GM12878 (cell line): Measurements from ENCODE around the gene TTI1. TPM values are rescaled to one million over a fixed set of nuclear protein-coding genes. Genes with fewer than 3 reads are reported as not detected.

Source experiments
- ATAC-seq: fragments of 200-7000 bp; cut with Tn5 transposase; 3 replicates; pipeline ENCODE4 v1.9.1; 2020; ENCODE audit warnings: mild to moderate bottlenecking, moderate library complexity
- BruUV-seq: library from RNA; stranded (reverse); fragments of 400-500 nt; replicated peaks from 2 replicates; lab custom pipeline; 2021; lab: Mats Ljungman, UMichigan
- CTCF ChIA-PET: fragments of 300-600 bp; sonication (Branson Sonifier 250); formaldehyde crosslinking; extraction: SDS; loops from one replicate; lab custom pipeline; 2021; ENCODE audit warnings: inconsistent platforms; lab: Yijun Ruan, JAX
- POLR2A ChIA-PET: fragments of 350-600 bp; formaldehyde crosslinking; extraction: SDS; loops from one replicate; lab custom pipeline; 2021; ENCODE audit warnings: inconsistent platforms; lab: Charles Lee
- RAD21 ChIA-PET: fragments of 300-600 bp; sonication (Branson Sonifier 250); formaldehyde crosslinking; loops from one replicate; lab custom pipeline; 2023; ENCODE audit warnings: antibody characterized with exemption; ENCODE audit not compliant: unreplicated experiment; lab: Charles Lee
- SMC1A ChIA-PET: fragments of 300-600 bp; sonication (Branson Sonifier 250); formaldehyde crosslinking; loops from one replicate; lab custom pipeline; 2023; ENCODE audit not compliant: unreplicated experiment, uncharacterized antibody; lab: Charles Lee
- DNase-seq: peaks from one replicate; pipeline ENCODE4 v3.0.0-alpha.2; 2011; ENCODE audit warnings: low read depth, low spot score
- FAIRE-seq: peaks from 3 replicates; lab custom pipeline; 2011; peaks lifted over from hg19 to GRCh38; lab: Jason Lieb, UNC
- H2AFZ ChIP-seq: 2 replicates; pipeline ENCODE4 v1.6.0; 2011; ENCODE audit warnings: low read depth, low read length, control low read depth; ENCODE audit not compliant: control insufficient read depth
- H3K27ac ChIP-seq: 2 replicates; pipeline ENCODE4 v1.5.1; 2011; ENCODE audit warnings: control low read depth; ENCODE audit not compliant: control insufficient read depth, insufficient read depth
- H3K27me3 ChIP-seq, 2 experiments: replicated peaks in 1 of 2; 2 replicates each; pipeline versions ENCODE4 v1.6.0 to v1.6.1; 2011; ENCODE audit warnings: low read length in 1 of 2; ENCODE audit not compliant: control insufficient read depth in 2 of 2, insufficient read depth in 2 of 2
- H3K36me3 ChIP-seq, 2 experiments: 2 replicates each; pipeline ENCODE4 v1.5.1; 2011; ENCODE audit warnings: low read length in 1 of 2; ENCODE audit not compliant: control insufficient read depth in 2 of 2, insufficient read depth in 2 of 2
- H3K4me1 ChIP-seq: 2 replicates; pipeline ENCODE4 v1.6.1; 2011; ENCODE audit warnings: mild to moderate bottlenecking, low read length, moderate library complexity, mixed read lengths; ENCODE audit not compliant: control insufficient read depth, insufficient read depth
- H3K4me2 ChIP-seq: 2 replicates; pipeline ENCODE4 v1.6.0; 2011; ENCODE audit warnings: control low read depth; ENCODE audit not compliant: control insufficient read depth, insufficient read depth
- H3K4me3 ChIP-seq: fragments of 200-600 bp; sonication (generic); 2 replicates; pipeline ENCODE4 v1.5.1; 2016
- H3K79me2 ChIP-seq: 2 replicates; pipeline ENCODE4 v1.6.0; 2011; ENCODE audit warnings: low read length; ENCODE audit not compliant: control insufficient read depth, insufficient read depth
- H3K9ac ChIP-seq: 2 replicates; pipeline ENCODE4 v1.8.0; 2011; ENCODE audit warnings: low read length, control low read depth, mixed read lengths; ENCODE audit not compliant: control insufficient read depth, insufficient read depth
- H3K9me3 ChIP-seq: replicated peaks from 3 replicates; pipeline ENCODE4 v1.5.1; 2011; ENCODE audit warnings: mild to moderate bottlenecking, low read length; ENCODE audit not compliant: control insufficient read depth, insufficient read depth
- H4K20me1 ChIP-seq: 2 replicates; pipeline ENCODE4 v1.6.0; 2011; ENCODE audit not compliant: control insufficient read depth, insufficient read depth
- BCL11A ChIP-seq: IDR thresholded peaks from 2 replicates; pipeline ENCODE4 v1.6.1; 2011; ENCODE audit warnings: low read depth, low read length
- CREB1 ChIP-seq: IDR thresholded peaks from 2 replicates; pipeline ENCODE4 v1.6.1; 2012; ENCODE audit warnings: low read depth, mild to moderate bottlenecking, inconsistent platforms
- ELK1 ChIP-seq: IDR thresholded peaks from 2 replicates; pipeline ENCODE4 v1.6.1; 2012; ENCODE audit warnings: low read depth, low read length, improper control_type of control experiment
- FOXK2 ChIP-seq: fragments of 450-650 bp; IDR thresholded peaks from 2 replicates; pipeline ENCODE4 v1.6.1; 2017; ENCODE audit warnings: mild to moderate bottlenecking, moderate library complexity
- IRF5 ChIP-seq: fragments of 450-650 bp; IDR thresholded peaks from 2 replicates; pipeline ENCODE4 v1.6.1; 2017; ENCODE audit warnings: borderline replicate concordance
- NRF1 ChIP-seq: conservative IDR thresholded peaks from 2 replicates; pipeline ENCODE4 v1.6.1; 2011; ENCODE audit warnings: mild to moderate bottlenecking, low read depth, low read length, improper control_type of control experiment
- PBX3 ChIP-seq: IDR thresholded peaks from 2 replicates; pipeline ENCODE4 v1.6.1; 2011; ENCODE audit warnings: mild to moderate bottlenecking, low read depth, low read length, moderate library complexity; ENCODE audit not compliant: insufficient replicate concordance
- RB1 ChIP-seq: fragments of 450-650 bp; formaldehyde crosslinking; IDR thresholded peaks from 2 replicates; pipeline ENCODE4 v1.6.1; 2017; ENCODE audit warnings: mild to moderate bottlenecking, borderline replicate concordance
- SMARCA5 ChIP-seq: fragments of 450-650 bp; IDR thresholded peaks from 2 replicates; pipeline ENCODE4 v1.6.1; 2017; ENCODE audit warnings: mild to moderate bottlenecking
- ZBED1 ChIP-seq: IDR thresholded peaks from 2 replicates; pipeline ENCODE4 v1.6.1; 2016; ENCODE audit warnings: borderline replicate concordance
- ZNF217 ChIP-seq: fragments of 450-650 bp; IDR thresholded peaks from 2 replicates; pipeline ENCODE4 v1.6.1; 2017; ENCODE audit warnings: antibody characterized with exemption, mild to moderate bottlenecking
- ZNF24 ChIP-seq: fragments of 450-650 bp; IDR thresholded peaks from 2 replicates; pipeline ENCODE4 v1.6.1; 2017; ENCODE audit warnings: antibody characterized with exemption, mild to moderate bottlenecking
- WGBS: methylation state at CpG from one replicate; pipeline ENCODE4 v1.1.6; 2016; ENCODE audit warnings: low lambda C conversion rate; ENCODE audit not compliant: insufficient replicate concordance, insufficient coverage; ENCODE audit errors: missing lambda C conversion rate; 5-methylcytosine and 5-hydroxymethylcytosine counted together
- in situ Hi-C: fragments of 300-500 bp; cut with MboI; formaldehyde crosslinking; loops from 9 replicates; pipeline ENCODE4 v1.14.3; 2018; ENCODE audit warnings: mixed read lengths
- intact Hi-C: fragments of 100-400 bp; cut with micrococcal nuclease; formaldehyde crosslinking; loops from one replicate; pipeline ENCODE4 v1.14.2; 2022; ENCODE audit not compliant: unreplicated experiment
- polyA plus RNA-seq, 11 experiments: library from polyadenylated mRNA; depleted of rRNA in 4 of 11; unstranded in 6 of 11; stranded (reverse) in 5 of 11; fragments of >200 nt; fragmentation: Nextera tagmentation in 4 of 11; fragmentation: Illumina TruSeq in 1 of 11; extraction: Ambion mirVana in 4 of 11; extraction: Trizol in 1 of 11; gene quantifications; 1 replicate in 1 of 11; 2 replicates in 10 of 11; pipeline versions ENCODE4 v1.2.1 to v1.2.3, GENCODE V29; 2011 to 2016; ENCODE audit warnings: inconsistent platforms in 2 of 11, missing spikeins in 2 of 11, low read depth in 1 of 11
- total RNA-seq, 4 experiments: library from RNA; depleted of rRNA in 3 of 4; stranded (reverse); fragments of >200 nt in 3 of 4; fragmentation: Illumina TruSeq in 1 of 4; extraction: Trizol in 1 of 4; gene quantifications; 2 replicates each; pipeline versions ENCODE4 v1.2.1 to v1.2.3, GENCODE V29; 2013 to 2021

TTI1 gene
- total and polyA plus RNA-seq, 10 of the 15 experiments (the other 5 are each of a cell fraction or from before 2014, with no cell fraction given) = 5.3 to 44.6 (median 24.9) TPM

- WGBS = 98% methylated on average over 3 of the region's 3 CpGs
- H2AFZ ChIP-seq = no peak overlapping the region
- intact Hi-C loops = no loop called here
- in situ Hi-C loops = no loop called here
- peaks cover 6% of the 10 kb centered on the region for H3K4me1 ChIP-seq
- H3K36me3 ChIP-seq = peaks cover 8 to 11% of the 10 kb centered on the region in 2 experiments
- FAIRE-seq (no peak), DNase-seq (no peak), ATAC-seq (no peak)
- no peaks in the 10 kb centered on the region for H3K27me3 ChIP-seq
- no peak overlapping the region for H3K9ac ChIP-seq
- H3K79me2 ChIP-seq = peaks cover 12% of the 10 kb centered on the region
- no peak overlapping the region for H3K4me3 ChIP-seq
- H3K27ac ChIP-seq = no peak overlapping the region
- H3K4me2 ChIP-seq = no peak overlapping the region
- ChIA-PET RAD21 (interaction anchor here (0.7 to 1.1 kb wide), 3 partner anchors 14 to 34 kb away, joined by 3 to 4 read pairs (median 4); no protein-coding TSS in a partner anchor), POLR2A (interaction anchor here (0.6 kb wide), 1 partner anchor 66 kb away, joined by 4 read pairs; no protein-coding TSS in a partner anchor), SMC1A (interaction anchor here (0.8 to 12.3 kb wide), 3 partner anchors 12 to 21 kb away, joined by 3 to 166 read pairs (median 8); no protein-coding TSS in a partner anchor), CTCF (interaction anchor here (1.4 to 12.1 kb wide), 5 partner anchors 9 to 142 kb away, joined by 6 to 260 read pairs (median 175); no protein-coding TSS in a partner anchor)
- no peaks in the 10 kb centered on the region for H4K20me1 ChIP-seq
- no TSS peak for BruUV-seq
- peaks cover 4% of the 10 kb centered on the region for H3K9me3 ChIP-seq
- TF ChIP-seq BCL11A (no peak), FOXK2 (no peak), SMARCA5 (peak; percentile 42; the same call in 1 of the 2 replicates), CREB1 (no peak), ZNF217 (0 out of 2 replicates have a peak, but pooled peaks have one; percentile 22)
These were observed 46.1 kb upstream of the TTI1 start for GRCh38 chr20:38079353-38079752.

- Histone ChIP-seq H3K4me3 (no peak overlapping the region), H3K4me2 (no peak overlapping the region), H3K9me3 (peaks cover 4% of the 10 kb centered on the region), H3K27me3 (no peaks in the 10 kb centered on the region), H2AFZ (no peak overlapping the region), H3K79me2 (peaks cover 12% of the 10 kb centered on the region), H3K27ac (no peak overlapping the region), H4K20me1 (no peaks in the 10 kb centered on the region), H3K4me1 (peaks cover 13% of the 10 kb centered on the region), H3K36me3 (peaks cover 10 to 19% of the 10 kb centered on the region in 2 experiments), H3K9ac (no peak overlapping the region)
- no peak for DNase-seq
- no peak for FAIRE-seq
- ChIA-PET CTCF (interaction anchor here (1.0 to 12.1 kb wide), 5 partner anchors 10 to 144 kb away, joined by 4 to 260 read pairs (median 175); no protein-coding TSS in a partner anchor), POLR2A (interaction anchor here (0.9 kb wide), 1 partner anchor 17 kb away, joined by 3 read pairs; no protein-coding TSS in a partner anchor), SMC1A (interaction anchor here (0.7 to 12.3 kb wide), 6 partner anchors 13 to 74 kb away, joined by 3 to 166 read pairs (median 6); no protein-coding TSS in a partner anchor), RAD21 (interaction anchor here (0.8 to 6.1 kb wide), 3 partner anchors 14 to 160 kb away, joined by 3 to 79 read pairs (median 3); no protein-coding TSS in a partner anchor)
- ATAC-seq = no peak
- intact Hi-C loops (no loop called here), in situ Hi-C loops (no loop called here)
- whole genome bisulfite sequencing = no CpG with 5 or more reads among the region's 2 CpGs
- no TSS peak for BruUV-seq
- no peak for TF ChIP-seq RB1
- TF ChIP-seq ZNF24 = no peak
- TF ChIP-seq ELK1 = no peak
- TF ChIP-seq IRF5 = no peak
- no peak for TF ChIP-seq ZBED1
- no peak for TF ChIP-seq NRF1
- no peak for TF ChIP-seq PBX3
These were observed 44.8 kb upstream of the TTI1 start for GRCh38 chr20:38078084-38078483.
